Occipital lobe (tissue), 2 donors: ENCODE measurements around the gene WDHD1. TPM values are rescaled to one million over a fixed set of nuclear protein-coding genes. Genes with fewer than 3 reads are reported as not detected.
"Not testable (repeated sequence)": the region's sequence is repeated elsewhere in the genome, so short reads cannot be mapped to it uniquely, and the experiment has no call there.

Experiments
- DNase-seq: peaks from one replicate; lab custom pipeline; 2025; lab: John Stamatoyannopoulos, UW
- total RNA-seq: library from RNA; depleted of rRNA; stranded (reverse); fragments of >200 nt; gene quantifications from one replicate; pipeline ENCODE4 v1.2.3, GENCODE V29; 2014

WDHD1 gene
- total RNA-seq, 1 donor from 2014 or later, result 9.0 TPM

GRCh38 chr14:54908973-54909372 is 117.9 kb downstream of the WDHD1 start:
- DNase-seq, result not testable (repeated sequence)

- no peak for DNase-seq
Observed at GRCh38 chr14:54908190-54908589, 118.7 kb downstream of the WDHD1 start.

- no peak for DNase-seq
Observed at GRCh38 chr14:54906075-54906474, 120.8 kb downstream of the WDHD1 start.

- DNase-seq, result no peak
Observed at GRCh38 chr14:54902521-54903420, 124.1 kb downstream of the WDHD1 start, which contains the start of gene GCH1. GCH1 (minus strand) TSS chr14:54902826; CDS start chr14:54902663, 163 bp downstream.

- no peak for DNase-seq
Observed at GRCh38 chr14:54902143-54902520, 124.8 kb downstream of the WDHD1 start.

- no peak for DNase-seq
Observed at GRCh38 chr14:54901380-54902142, 125.3 kb downstream of the WDHD1 start.

- no peak for DNase-seq
Observed at GRCh38 chr14:54899573-54899972, 127.3 kb downstream of the WDHD1 start.

GRCh38 chr14:54897809-54898555 is 128.9 kb downstream of the WDHD1 start:
- DNase-seq, result not testable (repeated sequence)

- no peak for DNase-seq
Observed at GRCh38 chr14:54895683-54896082, 131.2 kb downstream of the WDHD1 start.

GRCh38 chr14:54894995-54895394 is 131.9 kb downstream of the WDHD1 start:
- DNase-seq, result no peak

GRCh38 chr14:54893151-54893760 is 133.6 kb downstream of the WDHD1 start:
- DNase-seq, result no peak

- DNase-seq, result no peak
Observed at GRCh38 chr14:54891471-54892245, 135.2 kb downstream of the WDHD1 start.

- no peak for DNase-seq
Observed at GRCh38 chr14:54890788-54891187, 136.1 kb downstream of the WDHD1 start.

GRCh38 chr14:54889919-54890318 is 137.0 kb downstream of the WDHD1 start:
- no peak for DNase-seq

Other genes starting within 250 kb of the WDHD1 start
- gene GCH1, start 124.3 kb downstream of the WDHD1 start, total RNA-seq, result 1.2 TPM
- 39.6 TPM for gene SOCS4, start 137 bp upstream of the WDHD1 start, total RNA-seq
- gene MAPK1IP1L, start 24.5 kb upstream of the WDHD1 start, total RNA-seq, result 21.8 TPM
- 15.4 TPM for gene LGALS3, start 102.2 kb upstream of the WDHD1 start, total RNA-seq
- gene DLGAP5, start 164.5 kb upstream of the WDHD1 start, total RNA-seq, result 4.5 TPM
- gene FBXO34, start 244.3 kb upstream of the WDHD1 start, total RNA-seq, result 37.9 TPM